NCI-H1048 (cell line): ENCODE results near the gene PHACTR2.
A peak's percentile ranks its signal among the peaks of the same experiment; 100 is the strongest.
"Not testable (repeated sequence)": the region's sequence is repeated elsewhere in the genome, so short reads cannot be mapped to it uniquely, and the experiment has no call there.

Experiments
- DNase-seq: peaks from one replicate; lab custom pipeline; 2025; lab: John Stamatoyannopoulos, UW

Gene PHACTR2

DNA sequence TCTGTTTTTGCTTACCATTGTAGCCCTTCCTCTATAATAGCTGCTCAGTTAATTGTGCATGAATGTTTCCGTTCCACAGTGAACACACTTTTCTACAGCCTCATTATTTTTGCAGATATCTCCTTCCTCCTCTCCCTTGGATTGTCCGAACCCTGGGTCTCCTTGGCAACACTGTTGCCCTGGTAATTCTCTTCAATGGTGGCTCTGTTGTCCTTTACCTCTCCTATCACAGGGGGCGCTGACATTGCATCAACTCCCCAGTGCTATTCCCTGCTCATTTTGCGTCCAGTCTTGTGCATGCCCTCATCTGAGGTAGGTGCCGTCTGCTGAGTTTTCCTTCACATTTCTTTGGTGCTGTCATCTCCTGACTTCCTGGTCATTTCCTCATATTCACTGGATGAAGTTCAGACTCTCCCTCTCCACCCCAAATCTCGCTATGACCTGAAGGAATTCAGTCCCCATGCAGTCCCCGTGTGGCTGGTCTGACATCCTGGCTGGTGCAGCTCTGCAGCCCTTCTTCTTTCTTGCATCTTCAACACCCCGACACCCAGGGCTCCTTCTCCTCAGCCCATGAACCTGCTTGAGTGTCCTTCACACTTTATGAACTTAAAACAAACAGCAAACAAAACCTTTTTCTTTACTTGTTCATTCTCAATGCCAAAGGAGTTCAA lies 21.1 kb downstream of the PHACTR2 start:
- DNase-seq = no peak

DNA sequence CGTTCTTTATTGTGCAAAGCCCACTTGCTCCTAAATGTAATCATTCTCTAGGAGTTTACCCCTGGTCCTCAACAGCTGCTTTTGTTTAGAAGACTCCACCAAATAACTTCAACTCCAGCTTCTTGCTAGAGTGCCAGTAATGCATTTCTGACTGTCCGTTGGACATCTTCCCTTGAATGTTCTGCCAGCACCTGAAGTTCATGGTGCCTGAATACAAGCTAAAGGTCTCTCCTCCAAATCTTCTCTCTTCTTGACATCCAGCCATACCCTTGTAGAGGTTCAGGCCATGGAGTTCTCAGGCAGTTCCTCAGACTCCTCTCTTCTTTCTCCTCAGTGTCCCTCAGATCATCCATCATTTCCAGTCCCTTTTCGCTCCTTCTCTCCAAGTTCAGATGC lies 21.7 kb downstream of the PHACTR2 start:
- DNase-seq = no peak

DNA sequence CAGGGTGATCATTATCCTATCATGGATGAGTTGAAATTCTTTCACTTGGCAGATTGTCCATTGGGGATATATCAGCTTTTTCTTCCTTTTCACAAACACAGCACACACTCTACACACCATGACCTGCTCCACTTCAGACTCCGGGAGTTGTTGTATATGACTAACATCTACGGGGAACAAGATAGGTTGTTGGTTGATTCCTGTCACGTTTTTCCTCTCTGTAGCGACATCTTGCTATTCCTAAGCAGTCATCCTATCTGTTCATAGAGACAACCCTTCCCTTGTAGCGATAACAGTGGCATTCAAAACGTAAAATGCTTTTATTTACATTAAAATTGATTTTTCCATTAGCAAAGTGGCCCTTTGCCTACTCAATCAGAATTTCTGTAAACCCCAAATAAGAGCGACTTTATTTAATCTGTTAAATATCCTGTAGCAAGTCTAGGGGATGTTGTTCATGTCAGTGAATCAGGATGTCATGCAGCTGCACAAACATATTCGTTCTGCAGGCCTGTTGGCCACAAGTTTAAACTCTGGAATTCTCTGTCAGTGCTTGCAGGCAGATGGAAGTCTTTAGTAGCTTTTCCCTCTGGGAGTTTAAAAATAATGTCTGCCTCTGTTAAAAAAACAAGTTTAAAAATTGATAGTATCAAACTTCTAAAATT lies 23.1 kb downstream of the PHACTR2 start:
- no peak for DNase-seq

DNA sequence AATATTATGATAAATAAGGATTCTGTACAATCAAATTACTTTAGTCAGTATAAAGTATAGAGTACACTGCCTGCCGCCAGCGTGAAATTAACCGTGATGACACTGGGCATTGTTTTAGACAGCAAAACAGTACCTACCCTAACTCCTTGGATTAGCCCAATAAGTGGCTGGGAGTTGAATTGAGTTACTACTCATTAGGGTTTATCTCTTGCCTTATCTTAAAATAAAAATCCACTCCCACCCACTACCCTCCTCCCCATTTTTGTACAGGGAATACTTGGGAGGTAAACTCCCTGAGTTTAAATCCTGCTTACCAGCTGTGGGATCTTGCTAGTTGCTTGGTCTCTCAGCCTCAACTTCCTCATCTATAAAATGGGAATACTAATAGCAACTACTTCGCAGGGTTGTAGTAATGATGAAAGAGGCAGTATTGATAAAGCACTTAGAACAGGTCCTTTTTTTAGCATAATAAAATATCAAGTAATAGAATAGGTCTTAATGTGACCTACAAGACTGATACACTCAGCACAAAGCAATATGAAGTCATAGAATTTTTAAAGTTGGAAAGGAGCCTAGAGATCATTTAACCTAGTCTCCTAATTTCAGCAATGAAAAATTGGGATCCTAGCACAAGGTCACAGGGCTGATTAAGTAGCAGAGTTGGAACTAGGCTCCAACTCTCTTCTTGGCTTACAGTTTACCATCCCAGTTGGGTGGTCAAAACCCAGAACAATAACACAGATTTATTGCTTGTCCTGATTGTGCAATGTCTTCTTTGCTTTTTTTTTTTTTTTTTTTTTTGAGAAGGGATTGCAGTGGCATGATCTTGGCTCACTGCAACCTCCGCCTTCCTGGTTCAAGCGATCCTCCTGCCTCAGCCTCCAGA lies 23.8 kb downstream of the PHACTR2 start:
- DNase-seq = no peak

DNA sequence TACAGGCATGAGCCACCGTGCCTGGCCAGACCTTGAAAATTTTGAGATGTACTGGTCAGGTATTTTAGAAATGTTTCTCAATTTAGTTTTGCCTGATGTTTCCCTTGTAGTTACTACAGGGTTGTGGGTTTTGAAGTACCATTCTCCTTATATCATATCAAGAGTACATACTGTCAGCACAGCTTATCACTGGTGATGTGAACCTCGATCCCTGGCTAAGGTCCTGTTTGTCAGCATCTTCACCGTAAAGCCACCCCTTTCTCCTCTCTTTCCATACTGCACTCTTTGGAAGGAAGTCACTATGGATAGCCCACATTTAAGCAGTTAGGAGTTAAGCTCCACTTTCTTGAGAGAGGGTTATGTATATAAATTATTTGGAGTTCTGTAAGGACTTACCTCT lies 27.8 kb downstream of the PHACTR2 start:
- DNase-seq = no peak

DNA sequence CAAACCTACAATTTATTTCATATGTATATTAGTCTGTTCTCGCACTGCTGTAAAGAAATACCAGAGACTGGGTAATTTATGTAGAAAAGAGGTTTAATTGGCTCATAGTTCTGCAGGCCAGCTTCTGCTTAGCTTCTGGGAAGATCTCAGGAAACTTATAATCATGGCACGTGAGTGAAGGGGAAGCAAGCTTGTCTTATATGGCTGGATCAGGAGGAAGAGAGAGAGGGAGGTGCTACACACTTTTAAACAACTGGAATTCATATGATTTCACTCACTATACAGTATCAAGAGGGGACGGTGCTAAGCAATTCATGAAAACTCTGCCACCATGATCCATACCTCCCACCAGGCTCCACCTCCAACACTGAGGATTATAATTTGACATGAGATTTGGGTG lies 29.9 kb downstream of the PHACTR2 start:
- no peak for DNase-seq

DNA sequence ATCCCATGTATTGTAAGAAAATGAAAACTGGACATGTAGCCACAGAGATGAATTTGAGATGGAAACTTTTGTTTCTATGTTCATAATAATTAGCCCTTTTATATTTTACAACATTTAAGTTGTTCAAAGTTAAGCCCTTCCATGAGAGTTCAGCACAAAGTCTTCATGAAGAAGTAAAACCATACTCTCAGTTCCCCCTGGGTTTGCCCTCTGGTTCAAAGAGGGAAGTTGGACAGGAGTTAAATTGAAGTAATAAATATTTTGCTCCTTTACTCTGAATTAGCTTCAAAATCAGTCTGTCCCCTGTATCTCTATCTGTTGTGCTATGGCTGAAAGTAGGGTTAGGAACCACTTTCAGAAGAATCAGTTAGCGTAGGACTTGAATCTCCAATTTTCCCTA lies 31.1 kb downstream of the PHACTR2 start:
- no peak for DNase-seq

DNA sequence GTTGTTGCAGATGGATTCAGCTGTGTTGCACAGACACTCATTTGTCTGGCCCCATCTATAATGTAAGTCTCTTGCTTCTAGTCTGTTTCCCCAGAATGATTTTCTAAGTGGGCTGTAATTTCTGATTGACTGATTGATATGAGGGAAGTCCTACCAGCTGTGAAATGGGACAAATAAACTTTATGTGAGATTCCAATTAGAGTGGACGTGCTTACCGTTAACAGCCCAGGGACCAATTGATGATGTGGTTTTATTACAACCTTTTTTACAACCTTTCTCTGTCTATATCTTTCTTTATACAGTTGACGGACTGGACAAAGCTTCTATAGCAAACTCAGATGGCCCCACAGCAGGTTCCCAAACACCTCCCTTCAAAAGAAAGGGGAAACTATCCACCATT lies 33.9 kb downstream of the PHACTR2 start:
- no peak for DNase-seq

DNA sequence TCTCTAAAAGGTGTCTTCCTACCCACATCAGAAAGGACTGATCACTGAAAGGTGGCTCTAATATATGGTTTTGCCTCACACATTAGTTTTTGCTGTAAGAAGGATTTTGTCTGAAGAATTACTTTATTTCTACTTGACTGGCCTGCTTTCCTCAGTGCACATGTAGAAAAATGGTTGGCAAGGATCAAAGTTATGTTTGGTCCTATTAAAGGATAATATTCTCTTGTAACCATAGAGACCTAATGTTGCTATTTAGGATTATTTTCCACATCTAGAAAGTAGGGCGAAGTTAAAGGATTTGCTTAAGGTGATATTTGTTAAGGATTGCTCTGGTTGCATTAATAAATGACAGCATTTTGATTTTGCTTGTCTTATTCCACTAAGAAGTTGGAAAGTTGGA lies 40.7 kb downstream of the PHACTR2 start:
- DNase-seq = no peak

DNA sequence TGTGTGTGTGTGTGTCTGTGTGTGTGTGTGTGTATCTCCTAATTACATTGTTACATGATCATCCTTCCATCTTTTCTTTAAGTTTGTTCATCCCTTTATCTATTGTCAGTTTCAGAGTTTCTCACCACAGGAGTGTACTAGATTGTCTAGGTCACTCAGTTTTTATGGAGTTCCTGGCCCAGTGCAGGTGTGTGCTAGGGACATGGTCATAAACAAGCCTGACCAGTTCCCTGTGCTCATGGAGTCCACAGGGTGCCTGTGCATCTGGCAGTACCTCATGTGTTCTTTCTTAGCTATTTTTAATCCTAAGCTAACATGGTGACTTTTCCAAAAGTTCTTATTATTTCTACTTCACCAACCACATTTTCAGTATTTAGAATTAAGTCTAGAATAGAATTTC lies 43.9 kb downstream of the PHACTR2 start:
- no peak for DNase-seq

DNA sequence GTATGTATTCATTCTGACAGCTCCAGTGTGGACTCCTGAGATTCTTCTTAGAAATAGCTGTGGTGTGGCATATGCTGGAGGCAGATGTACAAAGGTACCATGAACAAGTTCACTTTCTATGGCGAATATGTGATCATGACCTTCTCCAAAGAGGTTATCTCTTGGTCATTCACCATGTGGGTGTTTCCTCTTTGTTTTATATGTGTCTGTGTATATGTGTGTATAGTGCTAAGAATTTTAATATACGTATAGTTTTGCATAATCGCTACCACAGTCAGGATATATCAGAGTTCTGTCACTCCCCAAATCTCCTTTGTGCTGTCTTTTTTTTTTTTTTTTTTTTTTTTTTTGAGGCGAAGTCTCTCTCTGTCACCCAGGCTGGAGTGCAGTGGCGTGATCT lies 47.1 kb downstream of the PHACTR2 start:
- DNase-seq = no peak

DNA sequence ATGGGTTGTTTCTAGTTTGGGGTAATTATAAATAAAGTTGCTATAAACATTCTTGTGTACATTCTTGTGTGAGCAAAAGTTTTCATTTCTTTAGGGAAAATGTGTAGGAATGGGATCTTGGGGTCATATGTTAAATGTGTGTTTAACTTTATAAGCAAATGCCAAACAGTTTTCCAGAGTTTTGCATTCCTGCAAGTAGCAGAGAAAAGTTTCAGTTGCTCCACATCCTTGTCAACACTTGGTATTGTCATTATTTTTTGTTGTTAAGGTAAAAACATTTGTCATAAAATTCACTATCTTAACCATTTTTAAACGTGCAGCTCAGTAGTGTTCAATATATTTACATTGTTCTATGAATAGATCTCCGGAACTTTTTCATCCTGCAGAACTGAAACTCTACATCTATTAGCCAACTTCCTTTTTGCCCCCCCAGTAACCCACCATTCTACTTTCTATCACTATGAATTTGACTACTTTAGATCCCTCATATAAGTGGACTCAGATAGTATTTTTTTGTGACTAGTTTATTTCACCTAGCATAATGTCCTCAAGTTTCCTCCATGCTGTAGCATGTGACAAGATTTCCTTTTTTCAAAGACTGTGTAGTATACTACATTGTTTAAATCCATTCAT lies 48.4 kb downstream of the PHACTR2 start:
- no peak for DNase-seq

DNA sequence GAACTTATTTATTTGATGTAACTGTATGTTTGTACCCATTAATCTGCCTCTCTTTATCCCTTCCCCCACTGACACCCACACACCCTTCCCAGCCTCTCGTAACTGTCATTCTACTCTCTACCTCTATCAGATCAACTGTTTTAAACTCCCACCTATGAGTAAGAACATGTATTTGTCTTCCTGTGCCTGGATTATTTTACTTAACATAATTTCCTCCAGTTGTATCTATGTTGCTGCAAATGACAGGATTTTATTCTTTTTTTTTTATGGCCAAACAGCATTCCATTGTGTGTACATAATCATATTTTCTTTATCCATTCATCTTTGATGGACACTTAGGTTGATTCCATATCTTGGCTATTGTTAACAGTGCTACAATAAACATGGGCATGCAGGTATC lies 49.3 kb downstream of the PHACTR2 start:
- DNase-seq = no peak

DNA sequence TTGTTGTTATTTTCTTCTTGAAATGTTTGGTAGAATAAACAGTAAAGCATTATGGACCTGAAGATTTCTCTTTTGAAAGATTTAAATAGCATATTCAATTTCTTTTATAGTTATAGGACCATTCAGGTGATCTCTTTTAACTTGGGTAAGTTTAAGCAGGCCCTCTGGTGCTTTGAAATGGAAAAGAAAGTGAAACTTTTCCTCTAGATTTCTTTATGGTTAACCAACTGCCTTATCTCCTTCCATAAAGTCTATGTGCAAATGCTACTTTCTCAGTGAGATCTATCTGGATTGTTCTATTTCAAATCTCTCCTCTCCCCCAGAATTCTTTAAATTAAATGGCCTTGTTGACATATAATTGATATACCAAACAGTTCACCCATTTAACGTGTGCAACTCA lies 54.0 kb downstream of the PHACTR2 start:
- no peak for DNase-seq

DNA sequence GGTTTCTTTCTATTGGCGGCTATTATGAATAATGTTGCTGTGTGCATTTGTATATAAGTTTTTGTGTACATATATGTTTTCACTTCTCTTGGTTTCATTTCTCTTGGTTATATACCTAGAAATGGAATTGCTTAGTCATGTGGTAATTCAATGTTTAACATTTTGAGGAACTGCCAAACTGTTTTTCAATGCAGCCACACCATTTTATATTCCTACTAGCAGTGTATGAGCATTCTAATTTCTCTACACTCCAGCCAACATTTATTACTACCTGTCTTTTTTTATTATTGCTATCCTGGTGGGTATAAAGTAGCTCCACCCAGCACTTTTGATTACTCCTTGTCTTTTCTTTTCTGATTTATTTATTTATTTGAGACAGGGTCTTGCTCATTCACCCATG lies 54.8 kb downstream of the PHACTR2 start:
- DNase-seq = no peak

DNA sequence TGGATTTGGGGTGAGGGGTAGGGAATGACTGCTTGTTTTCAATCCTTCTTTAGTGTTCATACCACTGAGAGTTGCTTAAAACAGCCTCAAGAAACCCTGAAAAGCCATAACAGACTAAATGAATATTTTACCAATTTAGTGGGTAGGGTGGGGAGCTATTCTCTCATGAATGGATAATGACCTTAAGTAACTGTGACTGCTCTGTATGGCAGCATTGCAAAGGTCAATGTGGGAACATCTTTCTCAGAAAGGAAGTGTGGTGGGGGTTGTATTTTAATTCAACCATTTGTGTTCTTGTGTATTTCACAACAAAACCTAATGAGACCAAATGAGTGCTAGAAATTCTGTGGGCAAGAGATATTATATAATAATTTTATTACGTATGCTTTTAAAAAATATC lies 55.7 kb downstream of the PHACTR2 start:
- no peak for DNase-seq

DNA sequence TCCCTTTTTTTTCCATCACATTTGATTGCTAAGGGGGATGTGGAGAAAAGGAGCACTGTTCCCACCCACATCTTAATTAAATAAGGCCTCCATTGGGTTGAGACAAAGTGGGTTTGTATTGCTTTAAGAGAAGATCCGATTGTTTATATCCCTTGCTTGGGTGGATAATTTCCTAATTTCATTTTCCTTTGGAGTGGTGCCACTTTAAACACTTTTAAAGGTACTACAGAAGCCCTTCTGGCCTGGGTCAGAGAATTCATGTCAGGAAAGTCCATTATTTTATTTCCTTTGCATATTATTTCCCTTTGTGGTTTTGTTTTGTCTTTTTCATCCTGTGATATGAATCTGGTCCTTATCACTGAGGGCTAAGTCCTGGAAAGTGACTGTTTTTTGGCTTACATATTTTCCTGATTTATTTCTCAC lies 56.9 kb downstream of the PHACTR2 start:
- peak; percentile 25 for DNase-seq

DNA sequence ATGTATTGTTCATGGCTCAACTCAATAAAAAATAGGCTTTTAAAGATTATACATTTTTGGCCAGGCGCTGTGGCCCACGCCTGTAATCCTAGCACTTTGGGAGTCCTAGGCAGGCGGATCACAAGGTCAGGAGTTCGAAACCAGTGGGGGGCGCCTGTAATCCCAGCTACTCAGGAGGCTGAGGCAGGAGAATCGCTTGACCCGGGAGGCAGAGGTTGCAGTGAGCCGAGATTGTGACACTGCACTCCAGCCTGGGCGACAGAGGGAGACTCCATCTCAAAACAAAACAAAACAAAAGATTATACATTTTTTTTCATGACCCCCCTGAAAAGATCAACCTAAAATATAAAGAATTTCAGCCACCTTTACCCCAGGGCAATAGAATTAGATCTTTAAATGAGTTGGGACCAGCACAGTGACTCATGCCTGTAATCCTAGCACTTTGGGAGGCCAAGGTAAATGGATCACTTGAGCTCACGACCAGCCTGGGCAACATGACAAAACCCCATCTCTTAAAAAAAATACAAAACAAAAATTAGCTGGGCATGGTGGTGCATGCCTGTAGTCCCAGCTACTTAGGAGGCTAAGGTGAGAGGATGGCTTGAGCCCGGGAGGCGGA lies 60.4 kb downstream of the PHACTR2 start:
- DNase-seq = not testable (repeated sequence)

DNA sequence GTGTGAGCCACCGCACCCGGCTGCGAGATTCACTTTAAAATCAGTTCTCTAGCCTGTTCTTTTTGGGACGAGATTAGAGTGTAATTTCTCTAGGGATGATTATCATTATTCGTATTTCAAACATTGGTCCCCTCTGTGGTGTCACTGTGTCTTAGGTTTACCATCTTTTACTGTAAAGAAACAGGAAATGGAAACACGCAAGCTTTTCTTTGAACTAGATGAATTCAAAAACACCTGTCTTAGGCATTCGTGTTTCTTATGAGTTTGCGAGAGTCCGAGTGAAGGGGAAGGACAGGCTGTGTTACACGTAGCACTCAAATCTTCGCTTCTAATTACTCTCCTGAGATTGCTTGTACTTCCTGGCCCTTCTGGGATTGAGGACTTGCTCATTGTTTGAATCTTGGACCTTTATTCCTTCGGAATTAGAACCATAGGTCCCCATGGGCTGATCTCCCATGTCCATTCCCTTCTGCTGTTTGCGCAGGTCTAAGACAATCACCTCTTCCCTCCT lies 61.6 kb downstream of the PHACTR2 start:
- DNase-seq = no peak

DNA sequence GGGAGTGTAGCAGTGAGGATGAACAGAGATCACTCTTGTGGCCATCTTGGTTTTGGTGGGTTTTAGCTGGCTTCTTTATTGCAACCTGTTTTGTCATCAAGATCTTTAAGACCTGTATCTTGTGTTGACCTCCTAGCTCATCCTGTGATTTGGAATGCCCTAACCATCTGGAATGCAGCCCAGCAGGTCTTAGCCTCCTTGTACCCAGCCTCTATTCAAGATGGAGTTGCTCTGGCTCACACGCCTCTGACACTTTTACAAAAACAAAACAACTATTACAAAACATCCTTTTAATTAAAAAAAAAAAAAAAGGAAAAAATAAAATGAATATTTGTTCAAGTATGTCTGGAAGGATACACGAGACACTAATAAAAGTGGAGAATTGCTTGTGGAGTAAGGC lies 62.4 kb downstream of the PHACTR2 start:
- DNase-seq = no peak

DNA sequence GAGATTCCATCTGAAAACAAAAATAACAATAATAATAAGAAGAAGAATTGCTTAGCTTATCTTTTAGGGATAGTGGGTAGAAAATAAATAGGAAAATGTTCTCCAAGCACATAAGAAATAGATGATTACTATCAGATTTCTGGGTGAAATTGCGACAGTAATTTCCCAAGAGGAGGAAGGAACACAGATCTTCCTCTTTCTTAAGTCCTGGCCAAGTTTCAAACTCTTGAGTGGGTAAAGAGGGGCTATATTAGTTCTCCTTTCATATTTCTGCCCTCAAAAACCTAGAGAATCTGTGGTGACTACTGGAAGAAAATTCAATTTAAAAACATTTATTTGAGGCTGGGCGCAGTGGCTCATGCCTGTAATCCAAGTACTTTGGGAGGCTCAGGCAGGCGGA lies 63.7 kb downstream of the PHACTR2 start:
- DNase-seq = no peak
